Esophagus muscularis mucosa (tissue), 4 donors: ENCODE results near the gene LZTS2.

Source experiments
- EP300 ChIP-seq: sonication (generic); formaldehyde crosslinking; IDR thresholded peaks from one replicate; pipeline ENCODE4 v1.6.1; 2017; ENCODE audit warnings: antibody characterized with exemption
- POLR2A ChIP-seq: fragments of 450-650 bp; IDR thresholded peaks from one replicate; pipeline ENCODE4 v1.6.1; 2017; ENCODE audit warnings: antibody characterized with exemption, moderate library complexity, mild to moderate bottlenecking, low read depth
- POLR2AphosphoS5 ChIP-seq, 2 donors: sonication (generic); formaldehyde crosslinking; IDR thresholded peaks; one replicate each; pipeline ENCODE4 v1.6.1; 2017; ENCODE audit warnings: antibody characterized with exemption in 2 of 2
- TF ChIP-seq, protein P1 (sequence below), 3 experiments: fragments of 200-600 bp in 2 of 3; fragments of 450-650 bp in 1 of 3; sonication (generic) in 2 of 3; IDR thresholded peaks; one replicate each; pipeline ENCODE4 v1.5.1; 2017 to 2019; ENCODE audit warnings: antibody characterized with exemption in 3 of 3, mild to moderate bottlenecking in 2 of 3, moderate library complexity in 1 of 3

DNA sequence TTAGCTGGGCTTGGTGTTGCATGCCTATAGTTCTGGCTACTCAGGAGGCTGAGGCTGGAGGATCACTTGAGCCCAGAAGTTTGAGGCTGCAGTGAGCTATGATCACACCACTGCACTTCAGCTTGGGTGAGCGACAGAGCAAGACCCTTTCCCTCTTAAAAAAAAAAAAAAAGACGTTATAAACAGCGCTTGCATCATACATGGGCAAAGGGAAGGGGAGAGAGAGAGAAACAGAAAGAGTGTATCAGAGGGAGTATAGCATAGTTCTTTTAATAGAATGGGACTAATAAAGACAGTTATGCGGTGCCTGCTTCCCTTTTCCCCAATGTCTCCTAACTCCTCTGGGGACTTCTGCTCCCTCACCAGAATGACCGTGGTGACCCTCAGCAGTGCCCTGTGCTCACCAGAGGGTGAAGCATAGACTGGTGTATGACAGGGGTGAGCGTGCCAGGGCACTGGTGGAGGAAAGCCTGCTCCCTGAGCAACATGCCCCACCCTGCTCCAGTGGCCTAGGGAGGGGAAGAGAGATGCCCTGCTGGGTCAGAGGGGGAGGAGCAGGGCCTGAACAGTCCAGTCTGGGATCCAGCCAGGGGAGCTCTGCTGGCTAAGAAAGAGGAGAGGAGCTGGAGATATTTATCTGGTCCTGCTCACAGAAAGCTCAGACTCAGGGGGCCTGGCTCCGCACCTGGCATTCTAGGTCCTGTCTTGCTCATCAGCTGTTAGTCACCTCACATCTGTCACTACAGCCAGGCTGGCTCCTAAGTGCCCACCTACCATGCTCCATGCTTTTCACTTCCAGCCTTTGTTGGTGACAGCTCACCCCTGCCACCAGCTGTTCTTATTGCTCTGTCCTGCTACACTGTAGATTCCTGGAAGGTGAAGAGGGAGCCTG is 29.1 kb downstream of the LZTS2 start:
- TF ChIP-seq EP300: no peak
- TF ChIP-seq, protein P1, sequence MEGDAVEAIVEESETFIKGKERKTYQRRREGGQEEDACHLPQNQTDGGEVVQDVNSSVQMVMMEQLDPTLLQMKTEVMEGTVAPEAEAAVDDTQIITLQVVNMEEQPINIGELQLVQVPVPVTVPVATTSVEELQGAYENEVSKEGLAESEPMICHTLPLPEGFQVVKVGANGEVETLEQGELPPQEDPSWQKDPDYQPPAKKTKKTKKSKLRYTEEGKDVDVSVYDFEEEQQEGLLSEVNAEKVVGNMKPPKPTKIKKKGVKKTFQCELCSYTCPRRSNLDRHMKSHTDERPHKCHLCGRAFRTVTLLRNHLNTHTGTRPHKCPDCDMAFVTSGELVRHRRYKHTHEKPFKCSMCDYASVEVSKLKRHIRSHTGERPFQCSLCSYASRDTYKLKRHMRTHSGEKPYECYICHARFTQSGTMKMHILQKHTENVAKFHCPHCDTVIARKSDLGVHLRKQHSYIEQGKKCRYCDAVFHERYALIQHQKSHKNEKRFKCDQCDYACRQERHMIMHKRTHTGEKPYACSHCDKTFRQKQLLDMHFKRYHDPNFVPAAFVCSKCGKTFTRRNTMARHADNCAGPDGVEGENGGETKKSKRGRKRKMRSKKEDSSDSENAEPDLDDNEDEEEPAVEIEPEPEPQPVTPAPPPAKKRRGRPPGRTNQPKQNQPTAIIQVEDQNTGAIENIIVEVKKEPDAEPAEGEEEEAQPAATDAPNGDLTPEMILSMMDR (IDR thresholded peaks at IDR 0.05): no peak
- TF ChIP-seq POLR2A: no peak
- no peak for TF ChIP-seq POLR2AphosphoS5 (IDR thresholded peaks at IDR 0.05)
